ENCODE data around the gene PTK7. TPM values are rescaled to one million over a fixed set of nuclear protein-coding genes. Genes with fewer than 3 reads are reported as not detected.
A peak's percentile ranks its signal among the peaks of the same experiment; 100 is the strongest.

Gene PTK7
- total RNA-seq, 1 experiment from 2014 or later = 105 TPM

DNA sequence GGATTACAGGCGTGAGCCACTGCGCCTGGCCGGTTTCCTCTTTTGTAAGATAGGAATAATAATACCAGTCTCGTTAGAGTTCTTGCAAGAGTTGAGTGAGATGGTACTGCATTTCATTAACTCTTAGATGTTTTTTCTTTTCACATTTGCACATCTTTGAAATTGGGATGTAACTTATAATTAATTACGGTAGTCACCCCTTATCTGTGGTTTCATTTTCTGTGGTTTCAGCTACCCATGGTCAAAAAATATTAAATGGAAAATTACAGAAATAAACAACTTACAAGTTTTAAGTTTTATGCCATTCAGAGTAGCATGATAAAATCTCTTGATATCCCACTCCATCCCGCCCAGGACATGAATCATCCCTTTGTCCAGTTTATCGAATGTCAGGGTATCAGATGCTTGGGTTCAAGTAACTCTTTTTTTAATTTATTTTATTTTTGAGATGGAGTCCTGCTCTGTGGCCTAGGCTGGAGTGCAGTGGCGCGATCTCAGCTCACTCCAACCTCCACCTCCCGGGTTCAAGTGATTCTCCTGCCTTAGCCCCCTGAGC, 15.4 kb downstream of the PTK7 start:
- no peaks in the 10 kb centered on the region; the same call in 1 of the 2 replicates for H4K20me1 ChIP-seq (ENCODE audit: insufficient read depth)
- DNase-seq (ENCODE audit: low read depth, low spot score) = no peak
- no peak overlapping the region for H3K4me3 ChIP-seq (replicated peaks in 1 of 2; ENCODE audit: low read depth in 1 of 2, low read length in 2 of 2)
- no TSS peak for BruUV-seq (replicated peaks)
- H3K27ac ChIP-seq (ENCODE audit: low read depth, low read length) = peak overlapping the region; percentile 56
- H3K79me2 ChIP-seq (ENCODE audit: insufficient read depth, low read length) = peaks cover 82% of the 10 kb centered on the region
- H3K9ac ChIP-seq (ENCODE audit: low read length) = no peak overlapping the region
- POLR2A ChIA-PET = interaction anchor here (2.5 kb wide), 1 partner anchor 15 kb away, joined by 8 read pairs; the partner anchor contains the start of gene PTK7
- RAD21 ChIA-PET (ENCODE audit: low non-redundant PET in 1 of 2, low total read pairs in 2 of 2, uncharacterized antibody in 2 of 2, unreplicated experiment in 2 of 2) = no interaction called here
- no peak overlapping the region for H3K4me2 ChIP-seq (ENCODE audit: low read length)
- no peak overlapping the region for H2AFZ ChIP-seq (ENCODE audit: low read depth, low read length, poor library complexity, severe bottlenecking)
- H3K9me2 ChIP-seq (ENCODE audit: insufficient read depth) = no peaks in the 10 kb centered on the region
- H3K4me1 ChIP-seq (ENCODE audit: control insufficient read depth in 1 of 2, insufficient read depth in 2 of 2, low read length in 2 of 2) = peaks cover 37 to 85% of the 10 kb centered on the region in 2 experiments
- no peaks in the 10 kb centered on the region for H3K36me3 ChIP-seq (ENCODE audit: control insufficient read depth in 1 of 2, insufficient read depth in 2 of 2, low read length in 2 of 2)
- no peaks in the 10 kb centered on the region for H3K9me3 ChIP-seq (ENCODE audit: control insufficient read depth in 1 of 2, insufficient read depth in 1 of 2, low read depth in 1 of 2, low read length in 2 of 2)
- CTCF ChIA-PET = no interaction called here
- H3K27me3 ChIP-seq (ENCODE audit: insufficient read depth, low read length) = no peaks in the 10 kb centered on the region
- no peak for ATAC-seq
- intact Hi-C loops (cut with micrococcal nuclease) = no loop called here
- TF ChIP-seq POLR2A (IDR thresholded peaks at IDR 0.05; ENCODE audit: borderline replicate concordance, extremely low read depth, insufficient read depth, insufficient read length) (no peak), SIN3A (IDR thresholded peaks at IDR 0.05; ENCODE audit: low read depth) (no peak), ATF3 (IDR thresholded peaks at IDR 0.05) (no peak), RAD21 (IDR thresholded peaks at IDR 0.05; ENCODE audit: low read depth) (no peak)

DNA sequence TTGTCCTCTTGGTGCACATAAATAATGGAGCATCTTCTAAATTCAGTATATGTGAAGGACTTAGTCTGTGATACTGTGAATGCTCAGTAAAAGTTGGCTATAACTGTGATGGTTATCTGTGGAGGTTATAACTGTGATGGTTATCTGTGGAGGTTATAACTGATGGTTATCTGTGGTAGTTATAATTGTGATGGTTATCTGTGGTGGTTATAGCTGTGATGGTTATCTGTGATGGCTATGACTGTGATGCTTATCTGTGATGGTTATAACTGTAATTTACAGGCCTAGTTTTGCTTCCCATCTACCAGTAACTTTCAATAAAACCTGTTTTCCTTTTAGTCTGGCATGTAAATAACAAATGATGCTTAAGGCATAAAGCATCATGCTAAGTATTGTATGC, 16.5 kb downstream of the PTK7 start:
- H3K4me1 ChIP-seq (ENCODE audit: control insufficient read depth in 1 of 2, insufficient read depth in 2 of 2, low read length in 2 of 2) = peaks cover 48 to 86% of the 10 kb centered on the region in 2 experiments
- TF ChIP-seq SRF (IDR thresholded peaks at IDR 0.05; ENCODE audit: low read depth) (no peak), ZNF274 (IDR thresholded peaks at IDR 0.05; ENCODE audit: low read depth, low read length) (no peak), CEBPB (IDR thresholded peaks at IDR 0.05; ENCODE audit: low read depth) (no peak), ZFX (IDR thresholded peaks at IDR 0.05) (no peak), MAX (IDR thresholded peaks at IDR 0.05) (no peak), POLR2A (IDR thresholded peaks at IDR 0.05; ENCODE audit: borderline replicate concordance, extremely low read depth, insufficient read depth, insufficient read length) (no peak), EZH2 (IDR thresholded peaks at IDR 0.05) (no peak), EGR1 (IDR thresholded peaks at IDR 0.05; ENCODE audit: low read depth) (no peak), RAD21 (IDR thresholded peaks at IDR 0.05; ENCODE audit: low read depth) (no peak)
- TF ChIP-seq, protein P1, sequence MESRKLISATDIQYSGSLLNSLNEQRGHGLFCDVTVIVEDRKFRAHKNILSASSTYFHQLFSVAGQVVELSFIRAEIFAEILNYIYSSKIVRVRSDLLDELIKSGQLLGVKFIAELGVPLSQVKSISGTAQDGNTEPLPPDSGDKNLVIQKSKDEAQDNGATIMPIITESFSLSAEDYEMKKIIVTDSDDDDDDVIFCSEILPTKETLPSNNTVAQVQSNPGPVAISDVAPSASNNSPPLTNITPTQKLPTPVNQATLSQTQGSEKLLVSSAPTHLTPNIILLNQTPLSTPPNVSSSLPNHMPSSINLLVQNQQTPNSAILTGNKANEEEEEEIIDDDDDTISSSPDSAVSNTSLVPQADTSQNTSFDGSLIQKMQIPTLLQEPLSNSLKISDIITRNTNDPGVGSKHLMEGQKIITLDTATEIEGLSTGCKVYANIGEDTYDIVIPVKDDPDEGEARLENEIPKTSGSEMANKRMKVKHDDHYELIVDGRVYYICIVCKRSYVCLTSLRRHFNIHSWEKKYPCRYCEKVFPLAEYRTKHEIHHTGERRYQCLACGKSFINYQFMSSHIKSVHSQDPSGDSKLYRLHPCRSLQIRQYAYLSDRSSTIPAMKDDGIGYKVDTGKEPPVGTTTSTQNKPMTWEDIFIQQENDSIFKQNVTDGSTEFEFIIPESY (IDR thresholded peaks at IDR 0.05; ENCODE audit: extremely low read depth, insufficient replicate concordance, low read length) = no peak
- TF ChIP-seq, protein P2, sequence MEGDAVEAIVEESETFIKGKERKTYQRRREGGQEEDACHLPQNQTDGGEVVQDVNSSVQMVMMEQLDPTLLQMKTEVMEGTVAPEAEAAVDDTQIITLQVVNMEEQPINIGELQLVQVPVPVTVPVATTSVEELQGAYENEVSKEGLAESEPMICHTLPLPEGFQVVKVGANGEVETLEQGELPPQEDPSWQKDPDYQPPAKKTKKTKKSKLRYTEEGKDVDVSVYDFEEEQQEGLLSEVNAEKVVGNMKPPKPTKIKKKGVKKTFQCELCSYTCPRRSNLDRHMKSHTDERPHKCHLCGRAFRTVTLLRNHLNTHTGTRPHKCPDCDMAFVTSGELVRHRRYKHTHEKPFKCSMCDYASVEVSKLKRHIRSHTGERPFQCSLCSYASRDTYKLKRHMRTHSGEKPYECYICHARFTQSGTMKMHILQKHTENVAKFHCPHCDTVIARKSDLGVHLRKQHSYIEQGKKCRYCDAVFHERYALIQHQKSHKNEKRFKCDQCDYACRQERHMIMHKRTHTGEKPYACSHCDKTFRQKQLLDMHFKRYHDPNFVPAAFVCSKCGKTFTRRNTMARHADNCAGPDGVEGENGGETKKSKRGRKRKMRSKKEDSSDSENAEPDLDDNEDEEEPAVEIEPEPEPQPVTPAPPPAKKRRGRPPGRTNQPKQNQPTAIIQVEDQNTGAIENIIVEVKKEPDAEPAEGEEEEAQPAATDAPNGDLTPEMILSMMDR (IDR thresholded peaks at IDR 0.05 in 2 of 3, conservative IDR thresholded peaks at IDR 0.05 in 1 of 3; ENCODE audit: borderline replicate concordance in 1 of 3, insufficient read depth in 1 of 3, low read depth in 2 of 3, low read length in 2 of 3) = no peak

More for the DNA sequence above, 16.5 kb downstream of the PTK7 start:
- Histone ChIP-seq H3K9ac (ENCODE audit: low read length) (no peak overlapping the region), H3K36me3 (ENCODE audit: control insufficient read depth in 1 of 2, insufficient read depth in 2 of 2, low read length in 2 of 2) (no peaks in the 10 kb centered on the region), H3K27ac (ENCODE audit: low read depth, low read length) (no peak overlapping the region), H2AFZ (ENCODE audit: low read depth, low read length, poor library complexity, severe bottlenecking) (no peak overlapping the region), H3K27me3 (ENCODE audit: insufficient read depth, low read length) (no peaks in the 10 kb centered on the region), H3K9me3 (ENCODE audit: control insufficient read depth in 1 of 2, insufficient read depth in 1 of 2, low read depth in 1 of 2, low read length in 2 of 2) (no peaks in the 10 kb centered on the region), H3K4me3 (replicated peaks in 1 of 2; ENCODE audit: low read depth in 1 of 2, low read length in 2 of 2) (no peak overlapping the region), H4K20me1 (ENCODE audit: insufficient read depth) (no peaks in the 10 kb centered on the region; the same call in 1 of the 2 replicates), H3K4me2 (ENCODE audit: low read length) (no peak overlapping the region), H3K79me2 (ENCODE audit: insufficient read depth, low read length) (peaks cover 82% of the 10 kb centered on the region), H3K9me2 (ENCODE audit: insufficient read depth) (no peaks in the 10 kb centered on the region)
- DNase-seq (ENCODE audit: low read depth, low spot score) = no peak
- CTCF ChIA-PET = no interaction called here
- no peak for ATAC-seq
- intact Hi-C loops (cut with micrococcal nuclease) = no loop called here
- POLR2A ChIA-PET = no interaction called here
- RAD21 ChIA-PET (ENCODE audit: low non-redundant PET in 1 of 2, low total read pairs in 2 of 2, uncharacterized antibody in 2 of 2, unreplicated experiment in 2 of 2) = no interaction called here
- no TSS peak for BruUV-seq (replicated peaks)
